Ovary (tissue), 3 donors: ENCODE measurements around the gene ADARB2.

Experiments used
- EP300 ChIP-seq: sonication (generic); formaldehyde crosslinking; IDR thresholded peaks from one replicate; pipeline ENCODE4 v1.6.1; 2017; ENCODE audit warnings: antibody characterized with exemption
- POLR2A ChIP-seq: fragments of 450-650 bp; IDR thresholded peaks from one replicate; pipeline ENCODE4 v1.6.1; 2017; ENCODE audit warnings: antibody characterized with exemption, mild to moderate bottlenecking, moderate library complexity
- TF ChIP-seq, protein P1 (sequence below), 3 donors: fragments of 450-650 bp in 2 of 3; fragments of 200-600 bp in 1 of 3; IDR thresholded peaks; one replicate each; pipeline versions ENCODE4 v1.5.1 to v1.8.0; 2016 to 2022; ENCODE audit warnings: antibody characterized with exemption in 3 of 3, mild to moderate bottlenecking in 1 of 3
- donor health status: DM: no; HTN: no; CAD: no.

DNA sequence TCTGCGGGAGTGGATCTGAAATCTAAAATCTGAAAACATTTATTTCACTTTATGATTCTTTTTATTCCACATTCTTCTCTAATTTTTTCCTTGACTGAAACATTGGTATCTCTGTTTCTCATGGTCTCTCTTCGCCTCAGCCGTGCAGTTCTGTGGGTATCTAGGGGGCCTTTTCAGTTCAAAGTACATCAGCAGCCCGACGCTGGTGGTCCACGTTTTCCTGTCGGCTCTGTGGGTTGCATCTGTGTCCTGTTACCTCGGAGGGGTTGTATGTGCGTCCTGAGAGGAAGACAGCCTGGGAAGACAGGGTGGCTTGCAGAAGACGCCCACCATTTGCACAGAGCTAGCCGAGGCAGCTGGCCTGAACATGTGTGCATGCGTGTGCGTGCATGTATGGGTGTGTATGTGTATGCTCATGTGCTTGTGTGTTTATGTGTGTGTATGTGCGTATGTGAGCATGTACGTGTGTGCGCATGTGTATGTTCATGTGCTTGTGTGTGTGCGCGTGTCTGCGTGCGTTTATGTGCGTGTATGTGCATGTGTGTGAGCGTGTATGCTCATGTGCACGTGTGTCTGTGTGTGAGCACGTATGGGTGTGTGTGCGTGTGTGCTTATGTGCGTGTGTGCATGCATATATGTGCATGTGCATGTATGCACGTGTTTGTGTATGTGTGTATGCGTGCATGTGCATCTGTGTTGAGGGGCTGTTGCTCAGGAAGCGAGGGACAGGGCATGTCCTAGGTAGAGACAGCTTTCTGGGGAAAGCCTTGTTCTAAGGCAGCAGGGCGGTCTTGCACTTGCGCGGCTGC, 211.8 kb downstream of the ADARB2 start:
- TF ChIP-seq, protein P1, sequence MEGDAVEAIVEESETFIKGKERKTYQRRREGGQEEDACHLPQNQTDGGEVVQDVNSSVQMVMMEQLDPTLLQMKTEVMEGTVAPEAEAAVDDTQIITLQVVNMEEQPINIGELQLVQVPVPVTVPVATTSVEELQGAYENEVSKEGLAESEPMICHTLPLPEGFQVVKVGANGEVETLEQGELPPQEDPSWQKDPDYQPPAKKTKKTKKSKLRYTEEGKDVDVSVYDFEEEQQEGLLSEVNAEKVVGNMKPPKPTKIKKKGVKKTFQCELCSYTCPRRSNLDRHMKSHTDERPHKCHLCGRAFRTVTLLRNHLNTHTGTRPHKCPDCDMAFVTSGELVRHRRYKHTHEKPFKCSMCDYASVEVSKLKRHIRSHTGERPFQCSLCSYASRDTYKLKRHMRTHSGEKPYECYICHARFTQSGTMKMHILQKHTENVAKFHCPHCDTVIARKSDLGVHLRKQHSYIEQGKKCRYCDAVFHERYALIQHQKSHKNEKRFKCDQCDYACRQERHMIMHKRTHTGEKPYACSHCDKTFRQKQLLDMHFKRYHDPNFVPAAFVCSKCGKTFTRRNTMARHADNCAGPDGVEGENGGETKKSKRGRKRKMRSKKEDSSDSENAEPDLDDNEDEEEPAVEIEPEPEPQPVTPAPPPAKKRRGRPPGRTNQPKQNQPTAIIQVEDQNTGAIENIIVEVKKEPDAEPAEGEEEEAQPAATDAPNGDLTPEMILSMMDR (IDR thresholded peaks at IDR 0.05) = no peak
- TF ChIP-seq POLR2A = no peak
- TF ChIP-seq EP300 = no peak
